GM10847 (cell line): ENCODE results near the gene ST3GAL5.

ENCODE experiments used
- POLR2A ChIP-seq: IDR thresholded peaks from 2 replicates; pipeline ENCODE4 v1.6.1; 2011; ENCODE audit not compliant: insufficient read length; ENCODE audit errors: extremely low read depth

ST3GAL5 gene

DNA sequence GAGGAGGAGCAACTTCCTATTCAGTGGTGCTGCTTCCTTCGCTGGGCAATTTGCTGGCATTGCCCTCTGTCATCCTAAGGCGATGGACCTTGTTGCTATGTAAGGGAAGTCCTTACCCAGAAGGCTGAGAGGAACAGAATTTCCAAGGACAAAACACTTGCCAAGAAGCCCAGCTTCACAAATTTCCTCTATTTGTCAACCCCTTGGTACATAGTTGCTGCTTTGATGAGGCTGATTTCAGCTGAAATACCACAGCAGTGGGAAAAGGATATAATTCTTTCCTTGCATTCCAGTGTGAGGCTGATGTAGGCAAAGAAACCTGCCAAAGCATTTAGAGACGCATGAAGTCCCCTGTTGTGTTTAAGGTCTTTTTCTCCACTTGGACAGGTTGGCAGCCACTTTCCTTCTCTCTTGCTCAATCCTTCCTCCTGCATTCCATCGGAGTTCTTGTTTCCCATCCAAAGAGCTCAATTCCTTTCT is 16.4 kb upstream of the ST3GAL5 start:
- no peak for TF ChIP-seq POLR2A

DNA sequence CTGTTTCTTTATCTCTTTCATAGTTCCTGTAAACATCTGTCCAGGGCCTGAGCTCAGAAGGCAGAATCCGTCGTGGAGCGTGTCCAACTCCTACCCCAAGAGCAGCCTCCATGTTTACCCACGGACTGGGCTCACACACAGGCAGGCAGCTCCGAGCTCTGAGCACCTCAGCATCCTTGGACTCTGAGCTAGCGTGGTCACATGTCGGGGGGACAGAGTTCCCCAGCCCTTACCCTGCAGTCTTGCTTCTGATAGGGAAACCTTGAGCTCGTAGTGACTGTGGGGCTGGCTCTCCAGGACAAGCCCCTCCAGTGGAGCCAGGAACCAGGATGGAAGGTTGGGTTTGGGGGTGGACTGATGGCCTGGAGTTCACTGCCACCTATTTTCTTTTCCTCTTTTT is 15.1 kb upstream of the ST3GAL5 start:
- TF ChIP-seq POLR2A = no peak

DNA sequence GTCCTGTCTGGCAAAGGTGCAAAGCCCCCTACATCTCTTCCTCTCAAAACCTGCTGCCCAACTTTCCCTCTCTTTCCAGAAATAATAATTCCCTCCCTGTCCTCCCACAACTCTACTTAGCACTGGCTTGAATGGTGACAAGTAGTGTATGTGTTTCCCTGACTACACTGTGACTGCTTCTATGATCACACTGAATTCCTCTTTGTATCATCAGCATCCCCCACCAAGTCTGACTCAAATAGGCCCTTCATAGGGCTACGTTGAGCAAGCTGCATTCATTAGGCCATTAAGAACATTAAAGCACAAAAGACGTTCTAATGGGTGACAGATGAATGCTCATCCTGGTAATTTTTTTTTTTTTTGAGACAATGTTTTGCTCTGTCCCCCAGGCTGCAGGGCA is 13.7 kb upstream of the ST3GAL5 start:
- TF ChIP-seq POLR2A = no peak

GRCh38 chr2:85901155-85901554 is 12.4 kb upstream of the ST3GAL5 start:
- TF ChIP-seq POLR2A = no peak

DNA sequence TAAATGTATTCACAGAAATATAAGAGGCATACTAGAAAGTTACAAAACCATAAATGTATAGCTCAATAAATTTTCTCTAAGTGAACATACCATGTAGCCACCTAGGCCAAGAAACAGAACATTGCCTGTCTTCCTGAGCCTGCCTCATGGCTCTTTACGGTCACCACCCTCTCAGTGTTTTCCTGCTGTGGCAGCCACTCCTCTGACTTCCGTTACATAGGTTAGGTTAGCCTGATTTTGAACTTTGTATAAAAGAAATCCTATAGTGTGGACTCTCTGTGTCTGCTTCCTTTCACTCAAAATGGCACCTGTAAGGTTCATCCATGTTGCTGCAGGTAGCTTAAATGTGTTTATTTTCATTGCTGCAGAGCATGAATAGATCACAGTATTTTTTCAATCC is 11.6 kb upstream of the ST3GAL5 start:
- TF ChIP-seq POLR2A = no peak

DNA sequence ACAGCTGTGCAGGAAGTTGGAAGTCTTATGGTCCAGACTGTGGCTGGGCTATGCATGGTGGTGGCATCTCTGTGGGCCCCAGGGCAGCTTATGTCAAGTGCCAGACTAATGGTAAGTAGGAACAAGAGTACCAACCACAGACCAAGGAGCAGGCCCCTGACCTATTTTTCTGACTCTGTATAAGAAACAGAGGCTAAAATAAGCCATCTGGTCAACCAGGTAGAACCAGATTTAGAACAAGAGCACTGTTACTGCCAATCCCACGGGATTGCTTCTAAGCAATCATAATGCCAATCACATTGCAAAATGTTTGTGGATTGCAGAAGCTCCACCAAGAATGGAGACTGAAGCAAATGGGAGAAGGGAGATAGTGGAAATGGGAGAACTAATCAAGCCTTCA is 11.1 kb upstream of the ST3GAL5 start:
- TF ChIP-seq POLR2A = no peak

- TF ChIP-seq POLR2A = no peak
Observed at GRCh38 chr2:85899284-85899683, 10.5 kb upstream of the ST3GAL5 start.

DNA sequence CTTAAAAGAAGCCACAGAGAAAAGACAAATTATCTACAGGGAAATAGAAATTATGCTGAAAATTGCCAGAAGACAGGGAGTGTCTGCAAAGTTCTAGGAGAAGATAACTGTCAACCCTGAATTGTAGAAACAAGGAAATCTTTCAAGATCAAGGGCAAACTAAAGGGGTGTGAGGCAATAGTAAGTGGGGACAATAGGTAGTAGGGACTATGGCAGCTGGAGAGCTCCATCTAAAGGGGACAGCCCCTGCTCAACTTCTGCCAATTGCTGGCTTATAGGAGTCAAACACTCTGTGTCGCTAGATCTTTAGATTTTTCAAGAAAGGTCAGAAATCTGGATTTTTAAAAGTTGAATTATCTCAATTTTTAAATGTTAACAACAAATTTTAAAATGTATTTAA is 10.1 kb upstream of the ST3GAL5 start:
- TF ChIP-seq POLR2A = no peak

DNA sequence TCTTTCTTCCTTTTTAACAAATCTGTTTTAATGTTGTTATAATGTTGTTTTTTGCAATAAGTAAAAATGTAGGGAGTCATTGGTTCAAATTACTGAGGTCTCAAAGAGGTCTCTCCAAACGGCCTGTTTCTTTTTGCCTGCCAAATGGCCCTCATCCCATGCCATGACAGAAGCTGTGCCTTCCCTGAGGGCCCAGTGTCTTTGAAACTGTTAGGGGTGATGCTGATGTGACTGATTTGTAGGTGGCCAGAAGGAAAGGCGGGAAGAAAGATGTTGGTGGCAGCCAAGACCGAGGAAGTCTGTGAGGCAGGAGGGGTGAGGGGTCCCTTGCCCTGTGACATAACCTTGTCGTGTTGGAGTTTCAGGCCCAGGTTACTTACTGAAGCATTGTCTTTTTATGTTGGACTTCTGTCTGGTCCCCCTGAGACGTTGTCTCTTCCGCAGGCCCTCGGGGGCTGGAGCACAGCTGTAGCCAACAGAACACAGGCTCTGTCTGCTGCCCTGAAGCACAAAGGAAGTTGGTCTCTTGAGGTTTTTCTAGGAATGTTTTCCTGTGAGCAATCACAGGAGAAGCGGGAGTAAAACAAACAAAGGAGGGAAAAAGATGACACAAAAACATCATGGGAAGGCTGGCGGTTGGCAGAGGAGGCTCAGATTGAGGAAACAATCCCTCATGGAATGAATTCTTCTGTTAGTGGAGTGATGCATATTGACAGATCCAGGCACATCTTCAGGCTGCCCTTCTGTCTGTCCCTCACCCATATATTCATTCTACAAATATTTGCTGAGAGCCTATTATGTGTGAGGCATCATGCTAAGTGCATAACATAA is 4.9 kb upstream of the ST3GAL5 start:
- TF ChIP-seq POLR2A = no peak

GRCh38 chr2:85892216-85892944 is 3.6 kb upstream of the ST3GAL5 start:
- TF ChIP-seq POLR2A = no peak

GRCh38 chr2:85890522-85891176 is 1.9 kb upstream of the ST3GAL5 start:
- TF ChIP-seq POLR2A = no peak

DNA sequence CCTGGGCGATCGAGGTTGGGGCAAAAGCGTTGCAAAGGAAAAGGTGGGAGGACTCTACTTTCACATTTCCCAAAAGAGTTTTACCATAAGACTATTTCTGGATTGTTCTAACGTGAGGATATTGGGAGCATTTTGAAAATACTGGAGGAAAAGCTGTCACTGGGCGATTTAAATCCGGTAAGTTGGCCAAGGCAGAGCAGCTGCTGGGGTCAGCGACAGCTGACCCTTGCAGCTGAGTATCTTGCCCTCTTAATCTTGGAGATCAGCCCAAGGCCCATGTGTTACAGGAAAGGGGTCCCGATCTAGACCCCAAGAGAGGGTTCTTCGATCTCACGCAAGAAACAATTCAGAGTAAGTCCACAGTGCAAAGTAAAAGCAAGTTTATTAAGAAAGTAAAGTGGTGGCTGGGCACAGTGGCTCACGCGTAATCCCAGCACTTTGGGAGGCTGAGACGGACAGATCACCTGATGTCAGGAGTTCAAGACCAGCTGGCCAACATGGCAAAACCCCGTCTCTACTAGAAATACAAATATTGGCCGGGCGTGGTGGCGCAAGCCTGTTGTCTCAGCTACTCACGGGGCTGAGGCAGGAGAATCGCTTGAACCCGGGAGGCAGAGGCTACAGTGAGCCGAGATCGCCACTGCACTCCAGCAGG is 964 bp upstream of the ST3GAL5 start:
- no peak for TF ChIP-seq POLR2A

GRCh38 chr2:85888020-85888683 is 638 bp downstream of the ST3GAL5 start:
- no peak for TF ChIP-seq POLR2A

GRCh38 chr2:85887566-85888019 is 1.2 kb downstream of the ST3GAL5 start:
- no peak for TF ChIP-seq POLR2A

GRCh38 chr2:85886590-85886989 is 2.2 kb downstream of the ST3GAL5 start:
- TF ChIP-seq POLR2A = no peak

DNA sequence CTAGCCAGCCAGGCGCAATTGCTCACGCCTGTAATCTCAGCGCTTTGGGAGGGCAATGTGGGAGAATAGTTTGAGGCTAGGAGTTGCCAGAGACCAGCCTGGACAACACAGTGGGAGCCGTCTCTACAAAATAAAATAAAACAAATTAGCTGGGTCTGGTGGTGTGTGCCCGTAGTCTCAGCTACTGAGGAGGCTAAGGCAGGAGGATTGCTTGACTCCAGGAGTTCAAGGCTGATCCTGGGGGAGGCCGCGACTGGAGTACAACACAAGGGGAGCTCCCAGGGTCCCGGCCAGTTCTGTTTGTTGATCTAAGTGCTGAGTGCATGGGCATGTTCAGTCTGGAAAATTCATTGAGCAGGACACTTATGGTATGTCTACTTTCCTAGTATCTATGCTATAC is 2.6 kb downstream of the ST3GAL5 start:
- TF ChIP-seq POLR2A = no peak
